Right atrium auricular region (tissue), 2 donors: ENCODE measurements around the gene CCDC178. TPM values are rescaled to one million over a fixed set of nuclear protein-coding genes. Genes with fewer than 3 reads are reported as not detected.

Experiments used
- DNase-seq: peaks from one replicate; pipeline ENCODE4 v3.0.0-alpha.2; 2019; ENCODE audit warnings: low spot score
- H3K27ac ChIP-seq, 2 donors: fragments of 200-600 bp; sonication (generic); 1 replicate in 1 of 2; 2 replicates in 1 of 2; pipeline ENCODE4 v1.5.1; 2016 to 2019
- H3K27me3 ChIP-seq, 2 donors: fragments of 200-600 bp; sonication (generic); one replicate each; pipeline versions ENCODE4 v1.5.1 to v1.6.0; 2017 to 2019
- H3K36me3 ChIP-seq: fragments of 200-600 bp; sonication (generic); one replicate; pipeline ENCODE4 v1.5.1; 2016
- H3K4me1 ChIP-seq, 2 donors: fragments of 200-600 bp; sonication (generic); one replicate each; pipeline versions ENCODE4 v1.5.1 to v1.6.0; 2017 to 2019
- H3K4me3 ChIP-seq, 2 donors: fragments of 200-600 bp; sonication (generic); 1 replicate in 1 of 2; 2 replicates in 1 of 2; pipeline ENCODE4 v1.5.1; 2017 to 2019; ENCODE audit warnings: mild to moderate bottlenecking in 1 of 2, moderate library complexity in 1 of 2
- H3K9me3 ChIP-seq, 2 donors: fragments of 200-600 bp; sonication (generic); one replicate each; pipeline ENCODE4 v1.5.1; 2019
- total RNA-seq, 2 donors: library from RNA; depleted of rRNA; stranded (reverse); fragments of >200 nt; gene quantifications; one replicate each; pipeline ENCODE4 v1.1.0, GENCODE V29; 2016
- TF ChIP-seq, protein P1 (sequence below), 2 donors: fragments of 200-600 bp; sonication (generic); IDR thresholded peaks; one replicate each; pipeline ENCODE4 v1.5.1; 2019; ENCODE audit warnings: antibody characterized with exemption in 2 of 2

CCDC178 gene
- total RNA-seq, 2 donors from 2014 or later: not detected

- Histone ChIP-seq H3K27me3 (no peaks in the 10 kb centered on the region), H3K36me3 (no peaks in the 10 kb centered on the region), H3K27ac (no peak overlapping the region), H3K9me3 (no peaks in the 10 kb centered on the region), H3K4me1 (no peaks in the 10 kb centered on the region), H3K4me3 (no peak overlapping the region)
- no peak for DNase-seq
- TF ChIP-seq, protein P1, sequence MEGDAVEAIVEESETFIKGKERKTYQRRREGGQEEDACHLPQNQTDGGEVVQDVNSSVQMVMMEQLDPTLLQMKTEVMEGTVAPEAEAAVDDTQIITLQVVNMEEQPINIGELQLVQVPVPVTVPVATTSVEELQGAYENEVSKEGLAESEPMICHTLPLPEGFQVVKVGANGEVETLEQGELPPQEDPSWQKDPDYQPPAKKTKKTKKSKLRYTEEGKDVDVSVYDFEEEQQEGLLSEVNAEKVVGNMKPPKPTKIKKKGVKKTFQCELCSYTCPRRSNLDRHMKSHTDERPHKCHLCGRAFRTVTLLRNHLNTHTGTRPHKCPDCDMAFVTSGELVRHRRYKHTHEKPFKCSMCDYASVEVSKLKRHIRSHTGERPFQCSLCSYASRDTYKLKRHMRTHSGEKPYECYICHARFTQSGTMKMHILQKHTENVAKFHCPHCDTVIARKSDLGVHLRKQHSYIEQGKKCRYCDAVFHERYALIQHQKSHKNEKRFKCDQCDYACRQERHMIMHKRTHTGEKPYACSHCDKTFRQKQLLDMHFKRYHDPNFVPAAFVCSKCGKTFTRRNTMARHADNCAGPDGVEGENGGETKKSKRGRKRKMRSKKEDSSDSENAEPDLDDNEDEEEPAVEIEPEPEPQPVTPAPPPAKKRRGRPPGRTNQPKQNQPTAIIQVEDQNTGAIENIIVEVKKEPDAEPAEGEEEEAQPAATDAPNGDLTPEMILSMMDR (IDR thresholded peaks at IDR 0.05): peak in 1 of 2 donors; percentile 31
Observed at GRCh38 chr18:33022370-33022769, 418.2 kb downstream of the CCDC178 start.

DNA sequence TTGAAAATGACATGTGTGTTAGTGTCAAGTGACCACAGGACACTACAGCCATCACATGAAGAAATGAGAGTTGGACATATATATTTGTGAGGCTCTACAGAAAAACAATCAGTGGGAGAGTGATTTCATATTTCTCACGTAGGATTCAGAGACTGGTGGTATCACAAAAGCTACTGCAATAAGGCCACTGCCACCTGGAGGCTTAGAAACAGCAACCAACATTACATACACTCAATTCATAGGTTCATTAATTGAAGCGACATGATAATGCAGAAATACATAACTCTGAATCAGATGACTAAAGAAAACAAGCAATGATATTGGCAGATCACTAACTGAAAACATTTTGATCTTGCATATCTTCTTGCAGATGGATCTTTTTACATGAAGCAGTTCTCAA, 419.6 kb downstream of the CCDC178 start:
- Histone ChIP-seq H3K4me1 (no peaks in the 10 kb centered on the region), H3K27me3 (no peaks in the 10 kb centered on the region), H3K36me3 (no peaks in the 10 kb centered on the region), H3K4me3 (no peak overlapping the region), H3K9me3 (no peaks in the 10 kb centered on the region), H3K27ac (no peak overlapping the region)
- DNase-seq: no peak
- TF ChIP-seq, protein P1 (IDR thresholded peaks at IDR 0.05): no peak

GRCh38 chr18:33014060-33014796, 426.3 kb downstream of the CCDC178 start:
- no peak overlapping the region for H3K4me3 ChIP-seq
- no peaks in the 10 kb centered on the region for H3K9me3 ChIP-seq
- H3K27me3 ChIP-seq: no peaks in the 10 kb centered on the region
- no peaks in the 10 kb centered on the region for H3K36me3 ChIP-seq
- TF ChIP-seq, protein P1 (IDR thresholded peaks at IDR 0.05): no peak
- no peak overlapping the region for H3K27ac ChIP-seq
- no peaks in the 10 kb centered on the region for H3K4me1 ChIP-seq
- DNase-seq: no peak

DNA sequence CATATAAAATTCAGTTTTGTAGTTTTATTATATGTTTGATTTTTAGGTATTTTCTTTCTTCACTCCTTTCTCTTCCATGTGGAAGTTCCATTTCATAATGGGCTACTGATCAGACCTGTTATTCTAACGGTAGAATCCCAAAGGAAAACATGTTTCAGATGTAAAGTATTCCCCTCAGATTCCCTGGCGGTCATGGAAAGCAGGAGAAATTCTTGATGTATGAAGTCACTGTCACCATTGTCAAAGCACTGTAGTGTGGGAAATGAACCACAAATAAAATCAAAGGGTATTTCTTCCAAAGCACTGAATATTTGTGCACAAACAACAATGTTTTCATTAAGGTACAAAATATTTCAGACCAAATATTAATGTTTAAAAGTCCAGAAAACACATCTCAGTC, 430.4 kb downstream of the CCDC178 start:
- Histone ChIP-seq H3K36me3 (no peaks in the 10 kb centered on the region), H3K9me3 (peaks cover 0 to 2% of the 10 kb centered on the region in 2 donors), H3K4me1 (no peaks in the 10 kb centered on the region), H3K27ac (no peak overlapping the region), H3K27me3 (no peaks in the 10 kb centered on the region), H3K4me3 (no peak overlapping the region)
- TF ChIP-seq, protein P1 (IDR thresholded peaks at IDR 0.05): no peak
- no peak for DNase-seq

DNA sequence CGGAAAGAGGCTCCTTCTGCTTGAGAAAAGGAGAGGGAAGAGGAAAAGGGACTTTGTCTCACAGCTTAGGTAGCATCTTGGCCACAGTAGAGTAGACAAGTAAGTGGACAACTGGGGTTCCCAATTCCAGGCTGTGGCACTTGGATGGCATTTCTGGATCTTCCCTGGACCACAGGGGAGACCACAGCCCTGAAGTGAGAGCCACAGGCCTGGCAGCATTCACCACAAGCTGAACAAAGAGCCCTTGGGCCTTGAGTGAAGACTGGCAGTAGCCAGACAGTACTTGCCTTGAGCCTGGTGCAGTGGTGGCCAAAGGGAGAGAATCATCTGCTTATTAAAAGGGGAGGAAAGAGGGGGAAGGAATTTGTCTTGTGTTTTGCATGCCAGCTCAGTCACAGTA, 441.6 kb downstream of the CCDC178 start:
- H3K4me3 ChIP-seq: no peak overlapping the region
- no peaks in the 10 kb centered on the region for H3K27me3 ChIP-seq
- no peaks in the 10 kb centered on the region for H3K36me3 ChIP-seq
- H3K4me1 ChIP-seq: no peaks in the 10 kb centered on the region
- TF ChIP-seq, protein P1 (IDR thresholded peaks at IDR 0.05): no peak
- no peak for DNase-seq
- no peak overlapping the region for H3K27ac ChIP-seq
- H3K9me3 ChIP-seq: peaks cover 0 to 15% of the 10 kb centered on the region in 2 donors

GRCh38 chr18:32998285-32998684, 442.2 kb downstream of the CCDC178 start:
- Histone ChIP-seq H3K36me3 (no peaks in the 10 kb centered on the region), H3K9me3 (peaks cover 0 to 15% of the 10 kb centered on the region in 2 donors), H3K4me1 (no peaks in the 10 kb centered on the region), H3K4me3 (no peak overlapping the region), H3K27me3 (no peaks in the 10 kb centered on the region), H3K27ac (no peak overlapping the region)
- TF ChIP-seq, protein P1 (IDR thresholded peaks at IDR 0.05): no peak
- DNase-seq: no peak
